Activated naive CD8-positive, alpha-beta T cell treated with anti-CD3 and anti-CD28 coated beads, Interleukin-2, amount 10 ng/mL, durations not matched to agents 7 days and 5 days (primary cell): ENCODE results near the gene HECTD4. TPM values are rescaled to one million over a fixed set of nuclear protein-coding genes. Genes with fewer than 3 reads are reported as not detected.

Source experiments
- ATAC-seq: fragments of 150-1000 bp; cut with Tn5 transposase; one replicate; pipeline ENCODE4 v1.10.0; 2021; ENCODE audit warnings: low read depth, moderate library complexity
- POLR2A ChIA-PET: fragments of 350-600 bp; sonication (Branson Sonifier 250); formaldehyde crosslinking; loops from one replicate; lab custom pipeline; 2021; ENCODE audit warnings: antibody characterized with exemption; lab: Charles Lee
- DNase-seq: peaks from one replicate; pipeline ENCODE4 v3.0.0; 2021
- H3K27ac Mint-ChIP-seq: one replicate; pipeline ENCODE4 v1.8.0; 2022; ENCODE audit warnings: mild to moderate bottlenecking, mixed read lengths
- H3K27me3 Mint-ChIP-seq: one replicate; pipeline ENCODE4 v1.8.0; 2022; ENCODE audit warnings: mild to moderate bottlenecking, moderate library complexity, mixed read lengths
- H3K36me3 Mint-ChIP-seq: one replicate; pipeline ENCODE4 v1.8.0; 2021; ENCODE audit warnings: mild to moderate bottlenecking, mixed read lengths
- H3K4me1 Mint-ChIP-seq: one replicate; pipeline ENCODE4 v1.8.0; 2021; ENCODE audit warnings: mixed read lengths
- H3K4me3 Mint-ChIP-seq: one replicate; pipeline ENCODE4 v1.8.0; 2022; ENCODE audit warnings: mild to moderate bottlenecking, moderate library complexity, mixed read lengths
- H3K9me3 Mint-ChIP-seq: one replicate; pipeline ENCODE4 v1.8.0; 2021; ENCODE audit warnings: mixed read lengths
- total RNA-seq, 2 experiments: library from RNA; stranded (reverse); gene quantifications; one replicate each; pipeline ENCODE4 v1.2.3, GENCODE V29; 2021

The HECTD4 gene
- total RNA-seq, 2 experiments from 2014 or later = 45.8 to 47.0 TPM

DNA sequence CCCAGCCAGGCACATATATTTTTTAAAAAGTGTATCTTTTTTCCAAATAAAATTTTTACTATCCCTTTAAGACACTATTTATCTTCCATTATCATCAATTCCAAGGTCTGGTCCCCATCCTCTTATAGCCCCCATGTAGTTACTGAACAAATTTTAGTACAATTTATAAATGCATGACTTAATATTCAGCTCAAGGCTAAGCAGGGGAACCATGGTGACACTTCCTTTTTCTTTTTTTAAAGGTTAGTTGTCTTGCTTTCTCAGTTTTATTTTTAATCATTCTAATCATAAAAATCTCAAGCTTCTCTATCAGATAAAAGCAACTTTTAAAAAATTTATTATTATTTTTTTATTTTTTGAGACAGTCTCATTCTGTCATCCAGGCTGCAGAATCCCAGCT is 164.6 kb downstream of the HECTD4 start:
- Mint-ChIP-seq H3K36me3 (peaks cover 10% of the 10 kb centered on the region), H3K27ac (no peak overlapping the region), H3K4me3 (no peak overlapping the region), H3K4me1 (no peaks in the 10 kb centered on the region), H3K27me3 (no peaks in the 10 kb centered on the region), H3K9me3 (no peaks in the 10 kb centered on the region)
- ATAC-seq = no peak
- no peak for DNase-seq
- POLR2A ChIA-PET = no interaction called here

DNA sequence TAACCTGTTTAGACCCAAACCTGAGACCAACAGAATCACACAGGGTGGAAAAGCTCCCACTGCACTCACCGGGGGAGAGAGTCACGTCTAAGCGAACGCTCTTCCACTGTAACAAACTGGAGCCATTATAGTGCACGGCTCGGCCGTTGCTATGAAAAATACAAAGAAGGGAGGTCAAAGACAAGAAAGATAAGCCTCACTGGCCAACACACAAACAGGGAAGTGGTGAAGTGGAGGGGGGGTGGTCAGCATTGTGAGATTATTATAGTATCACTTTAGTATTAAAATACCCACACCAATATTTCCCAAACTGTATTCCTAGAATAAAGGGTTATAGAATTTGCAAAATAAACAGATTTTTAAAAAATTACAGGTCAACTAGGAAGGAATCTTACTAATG is 166.0 kb downstream of the HECTD4 start:
- Mint-ChIP-seq H3K27ac (no peak overlapping the region), H3K4me3 (no peak overlapping the region), H3K4me1 (no peaks in the 10 kb centered on the region), H3K9me3 (no peaks in the 10 kb centered on the region), H3K27me3 (no peaks in the 10 kb centered on the region), H3K36me3 (peaks cover 13% of the 10 kb centered on the region)
- POLR2A ChIA-PET = no interaction called here
- ATAC-seq = no peak
- no peak for DNase-seq

DNA sequence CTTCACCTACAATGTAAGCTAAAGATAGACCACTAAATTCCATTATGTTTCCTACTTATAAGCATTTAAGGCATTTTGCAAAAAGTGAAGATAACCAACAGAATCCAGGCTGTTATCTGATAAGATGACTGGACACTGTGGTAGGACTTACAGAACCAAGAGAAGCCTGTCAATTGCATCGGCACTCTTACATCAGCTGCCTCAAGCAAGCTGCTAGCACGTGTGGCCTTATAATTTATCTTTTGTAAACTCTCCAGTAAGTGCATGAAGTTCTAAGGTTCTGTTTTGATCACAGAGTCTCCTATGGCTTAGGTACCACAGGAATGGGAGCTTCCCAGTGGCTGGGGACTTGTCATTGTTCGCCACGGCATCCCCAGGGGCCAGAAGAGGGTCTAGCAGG is 168.2 kb downstream of the HECTD4 start:
- POLR2A ChIA-PET = no interaction called here
- H3K27me3 Mint-ChIP-seq = no peaks in the 10 kb centered on the region
- no peak overlapping the region for H3K4me3 Mint-ChIP-seq
- DNase-seq (no peak), ATAC-seq (no peak)
- H3K36me3 Mint-ChIP-seq = peaks cover 19% of the 10 kb centered on the region
- H3K9me3 Mint-ChIP-seq = no peaks in the 10 kb centered on the region
- H3K4me1 Mint-ChIP-seq = no peaks in the 10 kb centered on the region
- no peak overlapping the region for H3K27ac Mint-ChIP-seq

DNA sequence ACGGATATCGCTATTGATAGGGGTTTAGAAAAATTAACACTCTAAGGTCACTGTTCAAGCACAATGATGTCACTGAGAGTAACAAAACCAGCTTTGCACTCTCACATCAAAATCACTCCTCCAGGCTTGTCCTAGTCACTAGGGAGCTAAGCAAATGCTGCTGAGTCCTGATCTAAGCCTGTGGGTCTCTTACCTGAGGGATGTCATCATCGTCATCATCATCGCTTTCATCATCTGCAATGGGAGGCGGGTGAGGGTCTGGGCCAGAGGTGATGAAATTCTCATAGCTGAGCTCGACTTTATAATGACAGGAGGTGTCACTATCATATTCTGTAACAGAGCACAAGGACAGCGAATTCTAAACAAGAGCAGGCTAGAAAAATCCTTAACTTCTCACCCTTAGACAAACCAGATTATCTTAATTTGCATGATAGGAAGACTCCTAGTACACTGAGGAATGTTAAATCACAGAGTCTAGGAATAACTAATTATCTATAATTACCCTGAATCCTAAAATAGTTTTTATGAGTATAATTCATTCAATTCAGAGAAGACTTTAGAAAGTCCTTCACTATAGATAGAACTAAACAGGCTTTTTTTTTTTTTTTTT is 173.8 kb downstream of the HECTD4 start:
- peaks cover 10% of the 10 kb centered on the region for H3K4me1 Mint-ChIP-seq

DNA sequence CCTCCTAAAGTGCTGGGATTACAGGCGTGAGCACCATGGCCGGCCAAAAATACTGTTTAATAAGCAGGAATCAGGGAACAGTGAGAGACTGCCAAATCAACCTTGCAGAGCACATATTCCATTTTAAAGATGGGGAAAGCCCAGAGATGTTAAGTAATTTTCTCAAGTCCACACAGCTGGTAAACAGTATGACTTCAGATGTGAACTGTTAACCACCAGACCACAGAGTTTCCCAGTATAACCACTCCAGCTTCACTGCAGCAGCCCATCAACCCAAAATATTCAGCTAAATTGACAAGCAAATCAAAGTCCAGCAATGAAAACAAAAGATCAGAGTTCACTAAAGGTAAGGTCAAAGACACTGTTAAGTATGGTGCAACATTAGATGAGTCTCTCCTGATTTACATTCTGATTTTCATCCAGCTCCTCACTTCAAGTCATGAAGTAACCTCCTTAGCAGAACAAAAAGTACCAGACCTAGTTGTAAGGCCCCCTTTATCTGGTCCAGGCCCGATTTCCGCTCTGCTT is 174.8 kb downstream of the HECTD4 start:
- no peak overlapping the region for H3K27ac Mint-ChIP-seq
- no peaks in the 10 kb centered on the region for H3K9me3 Mint-ChIP-seq
- POLR2A ChIA-PET = interaction anchor here (0.6 kb wide), 1 partner anchor 177 kb away, joined by 4 read pairs; no protein-coding TSS in a partner anchor
- H3K4me1 Mint-ChIP-seq = peaks cover 10% of the 10 kb centered on the region
- H3K36me3 Mint-ChIP-seq = peaks cover 15% of the 10 kb centered on the region
- H3K27me3 Mint-ChIP-seq = no peaks in the 10 kb centered on the region
- ATAC-seq = no peak
- DNase-seq = no peak
- no peak overlapping the region for H3K4me3 Mint-ChIP-seq

More for the DNA sequence above, 173.8 kb downstream of the HECTD4 start:
- ATAC-seq (no peak), DNase-seq (no peak)
- POLR2A ChIA-PET = no interaction called here
- no peaks in the 10 kb centered on the region for H3K27me3 Mint-ChIP-seq
- peaks cover 15% of the 10 kb centered on the region for H3K36me3 Mint-ChIP-seq
- no peak overlapping the region for H3K27ac Mint-ChIP-seq
- H3K4me3 Mint-ChIP-seq = no peak overlapping the region
- no peaks in the 10 kb centered on the region for H3K9me3 Mint-ChIP-seq

DNA sequence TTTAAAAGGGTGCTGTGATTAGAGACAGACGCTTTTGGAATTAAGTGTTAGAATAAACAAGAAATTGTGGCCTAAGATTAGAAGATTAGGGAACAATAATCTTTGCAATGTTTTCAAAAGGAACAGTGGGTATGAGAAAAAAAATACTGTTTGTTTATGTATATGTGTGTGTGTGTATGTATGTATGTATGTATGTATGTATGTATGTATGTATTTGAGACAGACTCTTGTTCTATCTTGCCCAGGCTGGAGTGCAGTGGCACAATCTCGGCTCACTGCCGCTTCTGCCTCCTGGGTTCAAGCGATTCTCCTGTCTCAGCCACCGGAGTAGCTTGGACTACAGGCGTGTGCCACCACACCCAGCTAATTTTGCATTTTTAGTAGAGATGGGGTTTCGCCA is 175.3 kb downstream of the HECTD4 start:
- H3K36me3 Mint-ChIP-seq = peaks cover 15% of the 10 kb centered on the region
- no peaks in the 10 kb centered on the region for H3K9me3 Mint-ChIP-seq
- H3K4me1 Mint-ChIP-seq = peaks cover 10% of the 10 kb centered on the region
- no peak overlapping the region for H3K4me3 Mint-ChIP-seq
- no peak overlapping the region for H3K27ac Mint-ChIP-seq
- DNase-seq (no peak), ATAC-seq (no peak)
- no peaks in the 10 kb centered on the region for H3K27me3 Mint-ChIP-seq
- POLR2A ChIA-PET = no interaction called here

DNA sequence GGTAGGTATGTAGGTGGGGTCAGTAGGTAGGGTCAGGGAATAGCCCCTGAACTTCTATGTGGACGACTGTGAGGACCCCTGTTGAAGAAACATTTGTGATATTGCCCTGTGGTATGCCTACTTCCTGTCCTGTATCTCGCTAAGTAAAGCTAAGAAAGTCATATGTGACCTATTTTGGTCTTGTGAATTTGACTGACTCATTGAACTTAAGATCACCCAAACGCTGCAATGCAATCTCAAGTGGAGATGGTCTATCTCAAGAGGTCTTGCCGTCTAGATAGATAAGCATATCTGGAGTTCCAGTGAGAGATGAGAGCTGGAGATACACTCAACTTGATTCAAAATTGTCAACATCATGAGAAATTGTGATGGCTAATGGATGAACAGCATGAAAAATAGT is 183.1 kb downstream of the HECTD4 start:
- Mint-ChIP-seq H3K27ac (no peak overlapping the region), H3K4me3 (no peak overlapping the region), H3K27me3 (no peaks in the 10 kb centered on the region), H3K4me1 (peaks cover 3% of the 10 kb centered on the region), H3K36me3 (peaks cover 10% of the 10 kb centered on the region), H3K9me3 (no peaks in the 10 kb centered on the region)
- DNase-seq (no peak), ATAC-seq (no peak)
- POLR2A ChIA-PET = no interaction called here

DNA sequence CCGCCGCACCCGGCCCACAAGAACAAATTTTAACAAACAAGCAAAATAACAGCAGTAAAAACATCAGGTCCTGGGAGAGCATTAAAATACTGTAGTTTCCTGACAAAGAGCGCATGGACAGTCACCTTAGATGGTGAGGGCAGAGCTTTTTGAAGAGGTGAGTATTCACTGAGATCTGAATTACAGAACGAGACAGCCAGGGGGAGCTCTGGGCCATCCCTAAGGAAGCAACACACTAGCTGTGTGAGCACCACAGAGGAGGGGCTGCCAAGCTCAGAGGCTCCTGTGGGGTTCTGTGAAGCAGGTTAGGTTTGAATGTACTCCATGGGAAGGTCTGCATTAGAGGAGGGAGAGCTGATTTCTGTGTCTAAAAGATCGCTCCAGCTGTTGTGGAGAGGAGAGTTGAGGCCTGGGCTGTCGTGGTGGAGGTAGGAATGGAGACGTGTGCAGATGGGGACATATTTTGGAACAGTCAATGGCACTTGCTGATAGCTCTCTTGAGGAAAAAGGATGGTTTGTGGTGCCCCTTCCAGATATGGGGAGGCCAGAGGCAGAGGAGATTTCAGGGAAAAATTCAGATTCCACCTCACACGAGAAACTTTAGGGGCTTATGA is 184.0 kb downstream of the HECTD4 start:
- POLR2A ChIA-PET = interaction anchor here (0.6 kb wide), 1 partner anchor 189 kb away, joined by 3 read pairs; no protein-coding TSS in a partner anchor
- peaks cover 3% of the 10 kb centered on the region for H3K4me1 Mint-ChIP-seq

DNA sequence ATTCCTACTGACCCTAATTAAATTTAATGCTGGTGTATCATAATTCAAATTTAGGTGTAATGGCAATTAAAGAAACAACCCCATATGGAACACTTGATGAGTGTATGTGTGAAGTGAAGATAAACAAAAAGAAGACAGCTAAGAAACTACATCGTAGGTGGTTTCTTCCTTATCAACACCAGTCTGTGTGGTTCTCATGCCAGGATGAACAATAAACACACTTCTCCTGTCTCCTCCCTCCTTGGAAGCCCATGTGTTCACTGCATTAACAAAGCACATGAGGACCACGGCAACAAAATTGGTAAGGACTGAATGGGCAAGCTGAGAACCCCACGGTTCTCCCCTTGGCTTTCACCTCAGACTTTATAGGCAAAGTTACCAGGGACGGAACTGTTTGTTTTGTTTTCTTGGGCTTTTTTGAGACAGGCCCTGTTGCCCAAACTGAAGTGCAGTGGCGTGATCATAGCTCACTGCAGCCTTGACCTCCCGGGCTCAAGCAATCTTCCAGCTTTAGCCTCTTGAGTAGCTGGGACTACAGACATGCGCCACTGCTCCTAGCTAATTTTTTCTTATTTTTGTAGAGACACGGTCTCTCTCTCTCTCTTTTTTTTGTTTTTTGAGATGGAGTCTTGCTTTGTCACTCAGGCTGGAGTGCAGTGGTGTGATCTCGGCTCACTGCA is 185.9 kb downstream of the HECTD4 start:
- no peak for ATAC-seq
- no peak overlapping the region for H3K4me3 Mint-ChIP-seq
- peaks cover 16% of the 10 kb centered on the region for H3K36me3 Mint-ChIP-seq
- H3K27me3 Mint-ChIP-seq = no peaks in the 10 kb centered on the region
- POLR2A ChIA-PET = no interaction called here
- H3K27ac Mint-ChIP-seq = no peak overlapping the region
- H3K9me3 Mint-ChIP-seq = no peaks in the 10 kb centered on the region
- DNase-seq = no peak
- peaks cover 3% of the 10 kb centered on the region for H3K4me1 Mint-ChIP-seq

More for the DNA sequence above, 184.0 kb downstream of the HECTD4 start:
- Mint-ChIP-seq H3K27ac (no peak overlapping the region), H3K36me3 (peaks cover 10% of the 10 kb centered on the region), H3K27me3 (no peaks in the 10 kb centered on the region), H3K9me3 (no peaks in the 10 kb centered on the region), H3K4me3 (no peak overlapping the region)
- ATAC-seq (peak; percentile 92), DNase-seq (peak; percentile 48)

DNA sequence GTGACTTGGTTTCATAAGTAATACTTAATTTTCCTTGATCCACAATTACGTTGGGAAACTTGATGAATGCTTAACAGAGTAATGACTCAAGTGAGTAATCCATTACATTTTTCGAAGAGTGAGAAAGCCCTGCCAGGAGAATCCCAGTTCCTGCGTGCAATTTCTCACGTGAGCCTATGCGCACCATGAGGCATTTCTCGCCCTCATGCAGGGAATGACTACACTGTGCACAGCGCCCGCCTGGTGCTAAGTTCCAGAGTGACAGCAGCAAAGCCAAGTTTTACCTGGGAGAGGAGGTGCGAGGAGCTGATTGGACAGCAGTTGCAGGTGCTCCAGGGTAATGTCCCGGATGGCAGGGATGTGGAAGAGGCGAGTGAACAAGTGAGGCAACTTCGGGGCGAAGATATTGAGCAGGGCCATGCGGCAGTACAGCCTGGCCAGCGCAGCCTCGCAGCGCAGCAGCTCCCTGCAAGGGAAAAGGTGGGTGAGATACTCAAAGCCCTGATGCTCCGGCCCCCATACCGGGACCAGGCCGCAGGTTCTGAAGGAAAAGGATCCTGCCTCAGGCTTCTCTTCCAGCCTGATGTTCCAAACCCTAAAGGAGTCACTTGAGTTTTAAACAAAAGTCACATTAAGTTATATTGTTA is 187.5 kb downstream of the HECTD4 start:
- POLR2A ChIA-PET = no interaction called here

DNA sequence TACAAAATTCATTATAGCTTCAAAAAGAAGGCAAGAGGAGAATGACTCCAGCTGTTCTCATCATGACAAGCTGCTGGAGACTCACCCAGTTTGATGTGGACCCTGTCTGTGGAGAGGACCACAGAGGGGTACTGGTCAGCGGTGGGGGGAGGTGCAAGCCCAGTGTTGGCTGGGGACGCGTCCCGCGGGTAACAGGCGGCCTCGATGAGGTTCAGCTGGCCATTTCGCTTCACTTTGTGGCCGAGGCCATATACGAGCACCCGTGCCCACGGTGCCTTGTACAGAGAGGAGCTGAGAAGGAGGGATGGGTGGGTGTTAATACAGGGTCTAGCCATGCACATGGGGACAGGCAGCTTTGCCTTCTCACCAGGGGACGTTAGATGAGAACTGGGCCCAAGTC is 189.8 kb downstream of the HECTD4 start:
- POLR2A ChIA-PET = no interaction called here
- Mint-ChIP-seq H3K4me1 (no peaks in the 10 kb centered on the region), H3K36me3 (peaks cover 6% of the 10 kb centered on the region), H3K27ac (no peak overlapping the region), H3K27me3 (no peaks in the 10 kb centered on the region), H3K4me3 (no peak overlapping the region), H3K9me3 (no peaks in the 10 kb centered on the region)
- no peak for DNase-seq
- no peak for ATAC-seq

More for the DNA sequence above, 187.5 kb downstream of the HECTD4 start:
- peaks cover 3% of the 10 kb centered on the region for H3K4me1 Mint-ChIP-seq
- peaks cover 12% of the 10 kb centered on the region for H3K36me3 Mint-ChIP-seq
- no peak overlapping the region for H3K4me3 Mint-ChIP-seq
- H3K27ac Mint-ChIP-seq = no peak overlapping the region
- no peaks in the 10 kb centered on the region for H3K27me3 Mint-ChIP-seq
- no peaks in the 10 kb centered on the region for H3K9me3 Mint-ChIP-seq
- DNase-seq (no peak), ATAC-seq (no peak)

DNA sequence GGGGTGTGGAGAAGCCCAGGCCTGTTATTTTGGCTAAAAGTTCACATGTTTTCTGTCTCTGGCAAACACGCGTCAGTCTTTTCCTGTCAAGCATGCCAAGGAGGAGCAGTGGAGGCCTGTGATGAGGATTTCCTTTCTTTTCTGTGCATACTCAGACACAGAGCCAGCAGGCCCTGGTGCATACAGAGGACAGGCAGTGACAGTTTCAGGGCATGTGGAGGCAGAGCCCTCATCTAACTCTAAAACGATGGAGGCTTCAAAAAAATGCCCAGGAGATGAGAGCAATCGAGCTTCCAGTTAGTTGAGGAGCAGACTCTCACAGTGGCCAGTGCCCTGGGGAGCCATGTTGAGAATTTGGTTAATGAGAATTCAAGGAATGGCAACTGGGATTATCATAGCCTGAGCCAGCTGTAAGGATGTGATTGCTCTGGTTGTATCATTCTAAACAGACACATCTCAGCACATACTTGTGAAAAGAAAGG is 190.3 kb downstream of the HECTD4 start:
- Mint-ChIP-seq H3K4me1 (no peaks in the 10 kb centered on the region), H3K36me3 (peaks cover 6% of the 10 kb centered on the region), H3K4me3 (no peak overlapping the region), H3K9me3 (no peaks in the 10 kb centered on the region), H3K27ac (peak overlapping the region; percentile 32), H3K27me3 (no peaks in the 10 kb centered on the region)
- POLR2A ChIA-PET = no interaction called here
- no peak for ATAC-seq
- DNase-seq = no peak

DNA sequence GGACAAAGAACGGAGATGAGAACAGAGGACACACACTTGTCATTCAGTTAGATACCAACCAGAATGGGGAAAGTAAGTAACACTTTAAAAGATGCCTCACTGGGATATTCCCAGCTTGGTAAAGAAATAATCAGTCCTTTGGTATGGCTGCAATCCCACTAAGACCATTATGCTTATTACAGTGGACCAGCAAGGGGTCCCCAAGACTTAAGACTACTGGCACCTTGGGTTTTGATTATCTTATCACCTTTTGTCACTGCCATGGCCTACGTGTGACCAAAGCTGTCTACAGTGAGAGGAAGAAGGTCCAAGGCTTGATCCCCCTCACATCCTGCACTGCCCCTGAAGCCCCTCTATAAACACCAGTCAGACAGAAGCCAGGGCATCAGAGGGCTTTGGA is 191.0 kb downstream of the HECTD4 start:
- POLR2A ChIA-PET = no interaction called here
- Mint-ChIP-seq H3K27ac (no peak overlapping the region), H3K4me1 (no peaks in the 10 kb centered on the region), H3K4me3 (no peak overlapping the region), H3K9me3 (no peaks in the 10 kb centered on the region), H3K36me3 (peaks cover 6% of the 10 kb centered on the region), H3K27me3 (no peaks in the 10 kb centered on the region)
- no peak for ATAC-seq
- DNase-seq = no peak
